H9 (cell line): ENCODE results near the gene GUCY2D. TPM values are rescaled to one million over a fixed set of nuclear protein-coding genes. Genes with fewer than 3 reads are reported as not detected.

Source experiments
- DNase-seq: peaks from one replicate; pipeline ENCODE4 v3.0.0-alpha.2; 2017
- H2AFZ ChIP-seq: one replicate; pipeline ENCODE4 v1.6.1; 2013; ENCODE audit warnings: mild to moderate bottlenecking, low read length, control low read depth, moderate library complexity
- H2AK5ac ChIP-seq: 2 replicates; pipeline ENCODE4 v1.6.1; 2013; ENCODE audit warnings: low read length, control low read depth, mixed read lengths; ENCODE audit not compliant: insufficient read length
- H2BK120ac ChIP-seq: one replicate; pipeline ENCODE4 v1.6.1; 2013; ENCODE audit warnings: low read depth, mild to moderate bottlenecking, low read length, control low read depth, inconsistent platforms; ENCODE audit not compliant: poor library complexity, severe bottlenecking
- H2BK12ac ChIP-seq: 2 replicates; pipeline ENCODE4 v1.6.1; 2013; ENCODE audit warnings: low read length, control low read depth, mixed read lengths, low read depth; ENCODE audit not compliant: insufficient read length
- H2BK15ac ChIP-seq: 2 replicates; pipeline ENCODE4 v1.6.1; 2013; ENCODE audit warnings: low read depth, low read length, control low read depth
- H2BK20ac ChIP-seq: one replicate; pipeline ENCODE4 v1.6.1; 2013; ENCODE audit warnings: low read depth, mild to moderate bottlenecking, low read length, control low read depth, inconsistent platforms; ENCODE audit not compliant: poor library complexity, severe bottlenecking
- H2BK5ac ChIP-seq: 2 replicates; pipeline ENCODE4 v1.6.1; 2013; ENCODE audit warnings: low read length, control low read depth, mixed read lengths; ENCODE audit not compliant: insufficient read length
- H3K14ac ChIP-seq: 2 replicates; pipeline ENCODE4 v1.6.1; 2013; ENCODE audit warnings: low read length, control low read depth; ENCODE audit not compliant: insufficient read depth
- H3K18ac ChIP-seq: 2 replicates; pipeline ENCODE4 v1.6.1; 2013; ENCODE audit warnings: low read depth, mild to moderate bottlenecking, mixed read lengths, low read length, control low read depth; ENCODE audit not compliant: insufficient read length
- H3K23ac ChIP-seq: 2 replicates; pipeline ENCODE4 v1.6.1; 2013; ENCODE audit warnings: low read length, control low read depth, mixed read lengths, low read depth; ENCODE audit not compliant: insufficient read length
- H3K23me2 ChIP-seq: 2 replicates; pipeline ENCODE4 v1.6.1; 2013; ENCODE audit warnings: low read depth, mild to moderate bottlenecking, mixed read lengths, low read length, control low read depth; ENCODE audit not compliant: insufficient read length, poor library complexity, severe bottlenecking
- H3K27ac ChIP-seq: 2 replicates; pipeline ENCODE4 v1.5.1; 2013; ENCODE audit warnings: low read length, control low read depth, mixed read lengths, low read depth; ENCODE audit not compliant: insufficient read length
- H3K27me3 ChIP-seq: 2 replicates; pipeline ENCODE4 v1.6.1; 2013; ENCODE audit warnings: low read length, control low read depth, inconsistent platforms; ENCODE audit not compliant: insufficient read depth
- H3K4ac ChIP-seq: 2 replicates; pipeline ENCODE4 v1.6.1; 2013; ENCODE audit warnings: low read depth, mild to moderate bottlenecking, control low read depth, inconsistent platforms, low read length, moderate library complexity
- H3K4me1 ChIP-seq: 2 replicates; pipeline ENCODE4 v1.6.1; 2013; ENCODE audit warnings: low read length, control low read depth, inconsistent platforms; ENCODE audit not compliant: insufficient read depth
- H3K4me2 ChIP-seq: 2 replicates; pipeline ENCODE4 v1.6.1; 2013; ENCODE audit warnings: low read length, control low read depth, mixed read lengths; ENCODE audit not compliant: insufficient read length, insufficient read depth
- H3K56ac ChIP-seq: 2 replicates; pipeline ENCODE4 v1.6.1; 2013; ENCODE audit warnings: low read depth, mild to moderate bottlenecking, mixed read lengths, low read length, control low read depth; ENCODE audit not compliant: insufficient read length
- H3K79me1 ChIP-seq: 2 replicates; pipeline ENCODE4 v1.6.1; 2013; ENCODE audit warnings: low read depth, mild to moderate bottlenecking, moderate library complexity, low read length, control low read depth, inconsistent platforms; ENCODE audit not compliant: insufficient read depth, poor library complexity, severe bottlenecking
- H3K79me2 ChIP-seq: 2 replicates; pipeline ENCODE4 v1.6.1; 2013; ENCODE audit warnings: low read length, control low read depth, inconsistent platforms; ENCODE audit not compliant: insufficient read depth
- H3K9ac ChIP-seq: 2 replicates; pipeline ENCODE4 v1.6.1; 2013; ENCODE audit warnings: low read length, control low read depth, mixed read lengths; ENCODE audit not compliant: insufficient read length; ENCODE audit errors: extremely low read depth
- H3K9me3 ChIP-seq: one replicate; pipeline ENCODE4 v1.6.1; 2013; ENCODE audit warnings: low read depth, low read length, inconsistent platforms; ENCODE audit not compliant: control insufficient read depth
- H3T11ph ChIP-seq: one replicate; pipeline ENCODE4 v1.6.1; 2013; ENCODE audit warnings: mild to moderate bottlenecking, low read length, control low read depth, inconsistent platforms
- H4K20me1 ChIP-seq: one replicate; pipeline ENCODE4 v1.6.1; 2013; ENCODE audit not compliant: control insufficient read depth, insufficient read length, insufficient read depth
- H4K5ac ChIP-seq: 2 replicates; pipeline ENCODE4 v1.6.1; 2013; ENCODE audit warnings: low read depth, mild to moderate bottlenecking, mixed read lengths, low read length, control low read depth; ENCODE audit not compliant: insufficient read length
- H4K8ac ChIP-seq: replicated peaks from 2 replicates; pipeline ENCODE4 v1.6.1; 2013; ENCODE audit warnings: low read length, control low read depth, mixed read lengths, low read depth; ENCODE audit not compliant: insufficient read length
- H4K91ac ChIP-seq: 2 replicates; pipeline ENCODE4 v1.6.1; 2013; ENCODE audit warnings: low read depth, mild to moderate bottlenecking, moderate library complexity, mixed read lengths, low read length, control low read depth; ENCODE audit not compliant: insufficient read length
- H3K27ac Mint-ChIP-seq, 3 experiments: 2 replicates in 2 of 3; 3 replicates in 1 of 3; pipeline ENCODE4 v1.8.0; 2020 to 2021; ENCODE audit warnings: mixed read lengths in 3 of 3, mild to moderate bottlenecking in 1 of 3, moderate library complexity in 1 of 3
- H3K27me3 Mint-ChIP-seq: 2 replicates; pipeline ENCODE4 v1.8.0; 2021; ENCODE audit warnings: low read depth, mild to moderate bottlenecking, moderate library complexity, mixed read lengths
- H3K36me3 Mint-ChIP-seq, 3 experiments: 2 replicates in 2 of 3; 3 replicates in 1 of 3; pipeline ENCODE4 v1.8.0; 2020 to 2021; ENCODE audit warnings: low read depth in 3 of 3, mixed read lengths in 3 of 3; ENCODE audit not compliant: insufficient read depth in 1 of 3
- H3K4me1 Mint-ChIP-seq, 2 experiments: 2 replicates each; pipeline ENCODE4 v1.8.0; 2020; ENCODE audit warnings: mixed read lengths in 2 of 2
- H3K4me3 Mint-ChIP-seq, 2 experiments: 2 replicates in 1 of 2; 3 replicates in 1 of 2; pipeline ENCODE4 v1.8.0; 2020 to 2021; ENCODE audit warnings: mild to moderate bottlenecking in 2 of 2, mixed read lengths in 2 of 2, moderate library complexity in 1 of 2
- H3K9me3 Mint-ChIP-seq, 2 experiments: 2 replicates in 1 of 2; 3 replicates in 1 of 2; pipeline ENCODE4 v1.8.0; 2020; ENCODE audit warnings: mild to moderate bottlenecking in 2 of 2, mixed read lengths in 2 of 2, moderate library complexity in 1 of 2
- CTCF ChIP-seq: fragments of 200-600 bp; sonication (generic); conservative IDR thresholded peaks from 3 replicates; pipeline ENCODE4 v1.8.0; 2021; ENCODE audit warnings: antibody characterized with exemption, mild to moderate bottlenecking
- WGBS: extraction: QIAGEN DNeasy Blood & Tissue Kit; methylation state at CpG from one replicate; pipeline ENCODE4 v1.1.7; 2013; ENCODE audit warnings: missing lambda C conversion rate, low lambda C conversion rate, mixed read lengths; ENCODE audit not compliant: insufficient read length; ENCODE audit errors: extremely low coverage; 5-methylcytosine and 5-hydroxymethylcytosine counted together
- total RNA-seq: library from RNA; stranded (reverse); gene quantifications from 2 replicates; pipeline ENCODE4 v1.2.1, GENCODE V29; 2021

GUCY2D gene
- total RNA-seq, 1 experiment from 2014 or later: 0.15 TPM

- H2BK12ac ChIP-seq: no peak overlapping the region
- H3K9me3 Mint-ChIP-seq: no peaks in the 10 kb centered on the region; a peak in 2 of 5 replicates
- peaks cover 19% of the 10 kb centered on the region for H3K27me3 Mint-ChIP-seq
- no peak overlapping the region for H3K27ac Mint-ChIP-seq
- H2AK5ac ChIP-seq: no peak overlapping the region
- no peak overlapping the region for H4K91ac ChIP-seq
- no peak overlapping the region for H2AFZ ChIP-seq
- no peaks in the 10 kb centered on the region for H3K9me3 ChIP-seq
- no peak overlapping the region for H3K14ac ChIP-seq
- no peak overlapping the region for H4K8ac ChIP-seq
- H3K79me1 ChIP-seq: no peaks in the 10 kb centered on the region
- no peak overlapping the region for H3K9ac ChIP-seq
- H3K4me2 ChIP-seq: no peak overlapping the region
- H3K36me3 Mint-ChIP-seq: no peaks in the 10 kb centered on the region; a peak in 1 of 7 replicates
- no peak overlapping the region for H2BK5ac ChIP-seq
- DNase-seq: no peak
- H3K56ac ChIP-seq: no peak overlapping the region
- no peaks in the 10 kb centered on the region for H4K20me1 ChIP-seq
- H3K18ac ChIP-seq: no peak overlapping the region
- H3K27ac ChIP-seq: no peak overlapping the region
- H3K4ac ChIP-seq: no peak overlapping the region
- no peak overlapping the region for H3K23ac ChIP-seq
- H2BK15ac ChIP-seq: no peak overlapping the region
- H3K27me3 ChIP-seq: no peaks in the 10 kb centered on the region
- no peak overlapping the region for H2BK20ac ChIP-seq
- no peaks in the 10 kb centered on the region for H3K23me2 ChIP-seq
- no CpG with 5 or more reads among the region's 11 CpGs for WGBS
- H4K5ac ChIP-seq: no peak overlapping the region
- H3K4me1 Mint-ChIP-seq: peaks cover 8 to 9% of the 10 kb centered on the region in 2 experiments
- H3K4me1 ChIP-seq: peaks cover 2% of the 10 kb centered on the region; the same call in 1 of the 2 replicates
- TF ChIP-seq CTCF: no peak
- no peaks in the 10 kb centered on the region for H3K79me2 ChIP-seq
- H2BK120ac ChIP-seq: no peak overlapping the region
- no peak overlapping the region for H3T11ph ChIP-seq
- no peak overlapping the region for H3K4me3 Mint-ChIP-seq
Observed at GRCh38 chr17:8039611-8040168, 37.3 kb downstream of the GUCY2D start.
